ENCODE results near the gene BNC2. TPM values are rescaled to one million over a fixed set of nuclear protein-coding genes. Genes with fewer than 3 reads are reported as not detected.

The BNC2 gene
- total and polyA plus RNA-seq, 7 donors = 0.23 to 205 (median 117) TPM

DNA sequence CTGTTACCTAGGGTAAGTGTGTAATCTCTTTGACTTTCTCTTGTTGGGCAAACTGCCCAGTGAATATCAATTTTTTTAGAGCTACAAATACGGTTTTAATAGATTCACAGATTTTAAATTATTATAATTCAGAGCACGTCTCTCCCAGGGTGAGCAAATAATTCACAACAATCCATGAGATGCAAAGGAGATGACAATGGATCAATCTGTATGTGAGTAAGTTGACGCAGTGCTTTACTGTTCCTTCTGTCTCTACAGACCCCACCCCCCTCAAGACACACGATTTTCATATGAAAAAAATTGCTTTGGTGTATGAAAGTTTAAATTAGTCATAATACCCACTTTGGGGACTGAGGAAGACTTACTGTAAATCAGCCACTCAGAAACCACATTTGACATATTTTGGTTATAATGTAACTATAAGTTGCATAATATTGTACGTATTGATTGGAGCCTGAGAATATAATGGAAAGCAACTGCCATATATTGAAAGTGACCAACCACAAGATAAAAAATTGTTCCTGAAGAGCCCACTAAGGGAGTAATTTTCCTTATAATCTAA lies 201.7 kb downstream of the BNC2 start:
- Histone ChIP-seq H3K27ac (no peak overlapping the region), H3K4me3 (no peak overlapping the region), H3K27me3 (no peaks in the 10 kb centered on the region), H3K4me1 (peaks cover 0 to 57% (median 30%) of the 10 kb centered on the region in 4 donors), H3K36me3 (no peaks in the 10 kb centered on the region), H3K9me3 (no peaks in the 10 kb centered on the region)
- intact Hi-C loops (cut with DNase I) = loop anchor here (5.0 kb wide), 1 partner anchor 33 kb away; no protein-coding TSS in a partner anchor
- no peak for TF ChIP-seq EP300 (IDR thresholded peaks at IDR 0.05)
- no peak for TF ChIP-seq POLR2AphosphoS5 (IDR thresholded peaks at IDR 0.05)
- TF ChIP-seq POLR2A (IDR thresholded peaks at IDR 0.05) = no peak
- TF ChIP-seq CTCF (IDR thresholded peaks at IDR 0.05) = no peak
- WGBS, 2 donors = 88 to 90% methylated on average over 5 of the region's 5 CpGs
- no peak for DNase-seq

GRCh38 chr9:16664211-16664610 lies 206.3 kb downstream of the BNC2 start:
- intact Hi-C loops (cut with DNase I) = no loop called here
- no peak overlapping the region for H3K27ac ChIP-seq
- no peak for DNase-seq
- H3K9me3 ChIP-seq = no peaks in the 10 kb centered on the region
- H3K36me3 ChIP-seq = no peaks in the 10 kb centered on the region
- peaks cover 0 to 17% (median 6%) of the 10 kb centered on the region in 4 donors for H3K4me1 ChIP-seq
- H3K27me3 ChIP-seq = no peaks in the 10 kb centered on the region
- H3K4me3 ChIP-seq = no peak overlapping the region
- WGBS, 2 donors = 94 to 97% methylated on average over 2 of the region's 2 CpGs
- no peak for TF ChIP-seq CTCF (IDR thresholded peaks at IDR 0.05)
- TF ChIP-seq EP300 (IDR thresholded peaks at IDR 0.05) = no peak
- TF ChIP-seq POLR2A (IDR thresholded peaks at IDR 0.05) = no peak
- TF ChIP-seq POLR2AphosphoS5 (IDR thresholded peaks at IDR 0.05) = no peak

- Histone ChIP-seq H3K4me1 (peaks cover 0 to 21% (median 14%) of the 10 kb centered on the region in 4 donors), H3K4me3 (no peak overlapping the region), H3K9me3 (no peaks in the 10 kb centered on the region), H3K36me3 (no peaks in the 10 kb centered on the region), H3K27me3 (no peaks in the 10 kb centered on the region), H3K27ac (no peak overlapping the region)
- no peak for TF ChIP-seq POLR2A (IDR thresholded peaks at IDR 0.05)
- no peak for TF ChIP-seq POLR2AphosphoS5 (IDR thresholded peaks at IDR 0.05)
- no peak for TF ChIP-seq EP300 (IDR thresholded peaks at IDR 0.05)
- TF ChIP-seq CTCF (IDR thresholded peaks at IDR 0.05) = no peak
- DNase-seq = no peak
- 79 to 82% methylated on average over 1 of the region's 1 CpG for WGBS, 2 donors
- intact Hi-C loops (cut with DNase I) = no loop called here
Measured at GRCh38 chr9:16661816-16662215, 208.7 kb downstream of the BNC2 start.

GRCh38 chr9:16659096-16659495 lies 211.4 kb downstream of the BNC2 start:
- Histone ChIP-seq H3K36me3 (no peaks in the 10 kb centered on the region), H3K9me3 (no peaks in the 10 kb centered on the region), H3K4me1 (peaks cover 0 to 40% (median 35%) of the 10 kb centered on the region in 4 donors), H3K27ac (no peak overlapping the region), H3K27me3 (no peaks in the 10 kb centered on the region), H3K4me3 (no peak overlapping the region)
- TF ChIP-seq EP300 (IDR thresholded peaks at IDR 0.05) (no peak), POLR2A (IDR thresholded peaks at IDR 0.05) (no peak), CTCF (IDR thresholded peaks at IDR 0.05) (no peak), POLR2AphosphoS5 (IDR thresholded peaks at IDR 0.05) (no peak)
- 87 to 92% methylated on average over 11 of the region's 11 CpGs for WGBS, 2 donors
- no peak for DNase-seq
- intact Hi-C loops (cut with DNase I) = loop anchor here (10.0 kb wide), 1 partner anchor 206 kb away; no protein-coding TSS in a partner anchor
